ENCODE results near the gene DEDD. TPM values are rescaled to one million over a fixed set of nuclear protein-coding genes. Genes with fewer than 3 reads are reported as not detected.

DEDD gene
- total RNA-seq, 2 donors from 2014 or later: 49.8 to 51.3 TPM

DNA sequence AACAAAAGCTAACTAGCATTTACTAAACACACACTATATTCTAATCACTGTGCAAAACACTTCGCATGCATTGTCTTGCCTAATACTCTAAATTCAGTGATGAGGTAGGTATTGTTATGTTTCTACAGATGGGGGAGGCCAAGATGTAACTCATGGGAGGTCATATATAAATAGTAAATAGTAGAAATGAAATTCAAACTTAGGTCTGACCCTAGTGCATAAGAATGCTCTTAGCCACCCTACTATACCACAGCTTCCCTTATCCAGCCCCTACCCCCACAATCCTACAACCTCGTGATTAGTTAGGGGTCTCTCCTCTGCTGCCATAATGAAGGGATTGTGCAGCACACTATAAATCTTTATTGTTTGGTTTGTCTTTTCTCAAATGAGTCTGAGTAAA, 17.9 kb downstream of the DEDD start:
- peak overlapping the region; percentile 96 to 97 for H3K4me3 Mint-ChIP-seq
- no peaks in the 10 kb centered on the region for H3K9me3 Mint-ChIP-seq
- H3K4me1 Mint-ChIP-seq (ENCODE audit: low read depth): peaks cover 74% of the 10 kb centered on the region
- H3K36me3 Mint-ChIP-seq (ENCODE audit: insufficient read depth in 2 of 2): peaks cover 18 to 23% of the 10 kb centered on the region in 2 donors
- ATAC-seq (replicated peaks in 1 of 2) (no peak), DNase-seq (no peak)
- H3K27ac Mint-ChIP-seq: peak overlapping the region; percentile 97
- no peaks in the 10 kb centered on the region for H3K27me3 Mint-ChIP-seq (ENCODE audit: low read depth)

DNA sequence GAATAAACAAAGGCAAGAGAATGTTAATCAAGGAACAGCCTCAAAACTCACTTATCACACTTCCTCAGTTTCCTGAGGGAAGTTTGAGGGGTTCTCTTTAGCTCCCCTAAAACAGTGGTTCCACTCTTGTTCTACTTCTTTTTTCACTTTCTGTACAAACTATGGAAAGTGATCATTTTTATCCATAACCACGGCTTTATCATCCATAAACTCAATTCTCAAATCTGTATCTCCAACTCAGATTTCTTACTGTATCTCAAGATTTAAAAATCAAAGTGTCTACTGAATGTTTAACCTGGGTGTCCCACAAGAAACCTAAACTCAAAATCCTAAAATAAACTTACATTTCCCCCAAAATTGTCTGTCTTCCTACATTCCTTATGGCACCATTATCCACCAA, 18.6 kb downstream of the DEDD start:
- Mint-ChIP-seq H3K4me3 (peak overlapping the region; percentile 8 to 97), H3K36me3 (ENCODE audit: insufficient read depth in 2 of 2) (peaks cover 19 to 24% of the 10 kb centered on the region in 2 donors), H3K27me3 (ENCODE audit: low read depth) (no peaks in the 10 kb centered on the region), H3K9me3 (no peaks in the 10 kb centered on the region), H3K27ac (peak overlapping the region; percentile 97), H3K4me1 (ENCODE audit: low read depth) (peaks cover 74% of the 10 kb centered on the region)
- DNase-seq: no peak
- ATAC-seq (replicated peaks in 1 of 2): no peak

DNA sequence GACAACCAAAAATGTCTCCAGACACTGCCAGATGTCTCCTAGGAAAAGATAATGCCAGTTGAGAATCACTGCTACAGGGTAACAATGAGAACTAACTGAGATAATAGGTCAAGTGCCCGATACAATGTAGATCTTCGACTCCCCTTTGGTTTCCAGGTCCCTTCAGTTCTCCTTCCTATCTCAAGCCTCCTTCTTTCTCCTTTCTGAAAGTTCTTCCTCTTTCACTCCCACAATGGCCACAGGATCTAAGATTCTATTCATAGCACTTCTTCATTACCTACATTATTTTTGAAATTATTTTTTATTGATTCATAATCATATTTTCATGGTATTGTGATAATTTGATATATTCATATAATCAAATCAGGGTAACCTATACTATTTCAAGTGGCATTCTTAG, 20.9 kb downstream of the DEDD start:
- H3K4me1 Mint-ChIP-seq (ENCODE audit: low read depth): peaks cover 66% of the 10 kb centered on the region
- no peaks in the 10 kb centered on the region for H3K9me3 Mint-ChIP-seq
- H3K4me3 Mint-ChIP-seq: no peak overlapping the region
- peaks cover 16 to 21% of the 10 kb centered on the region in 2 donors for H3K36me3 Mint-ChIP-seq (ENCODE audit: insufficient read depth in 2 of 2)
- no peak for ATAC-seq (replicated peaks in 1 of 2)
- DNase-seq: no peak
- H3K27me3 Mint-ChIP-seq (ENCODE audit: low read depth): no peaks in the 10 kb centered on the region
- H3K27ac Mint-ChIP-seq: peak overlapping the region; percentile 56

DNA sequence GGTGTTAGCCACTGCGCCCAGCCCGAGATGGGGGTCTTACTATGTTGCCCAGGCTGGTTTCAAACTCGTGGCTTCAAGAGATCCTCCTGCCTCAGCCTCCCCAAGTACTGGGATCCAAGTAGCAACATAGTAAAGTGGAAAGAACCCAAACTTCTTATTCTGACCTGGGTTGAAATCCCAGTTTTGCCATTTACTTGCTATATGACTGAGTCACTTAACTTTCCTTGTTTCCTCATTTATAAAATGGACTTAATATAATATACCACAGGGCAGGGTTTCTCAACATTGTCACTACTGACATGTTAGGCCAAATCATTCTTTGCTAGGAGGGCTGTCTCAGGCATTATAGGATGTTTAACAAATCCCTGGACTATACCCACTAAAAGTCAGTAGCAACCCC, 21.4 kb downstream of the DEDD start:
- Mint-ChIP-seq H3K27ac (peak overlapping the region; percentile 56), H3K4me1 (ENCODE audit: low read depth) (peaks cover 65% of the 10 kb centered on the region), H3K9me3 (no peaks in the 10 kb centered on the region), H3K36me3 (ENCODE audit: insufficient read depth in 2 of 2) (peaks cover 18 to 25% of the 10 kb centered on the region in 2 donors), H3K4me3 (no peak overlapping the region), H3K27me3 (ENCODE audit: low read depth) (no peaks in the 10 kb centered on the region)
- ATAC-seq (replicated peaks in 1 of 2): no peak
- DNase-seq: no peak

DNA sequence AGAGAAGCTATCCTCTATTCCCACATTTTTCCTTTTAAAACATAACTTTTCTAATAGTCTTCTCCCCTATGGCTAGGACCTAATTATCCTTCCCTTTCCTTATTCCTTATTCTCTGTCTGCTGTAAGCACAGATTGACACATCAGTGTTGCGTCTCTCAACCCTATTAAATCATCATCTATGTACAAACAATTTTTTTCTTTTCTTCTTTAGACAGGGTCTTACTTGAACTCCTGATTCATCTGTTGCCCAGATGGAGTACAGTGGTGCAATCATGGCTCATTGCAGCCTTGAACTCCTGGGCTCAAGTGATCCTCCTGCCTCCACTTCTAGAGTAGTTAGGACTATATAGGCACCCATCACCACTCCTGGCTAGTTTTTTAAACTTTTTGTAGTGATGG, 26.0 kb downstream of the DEDD start:
- Mint-ChIP-seq H3K9me3 (no peaks in the 10 kb centered on the region), H3K36me3 (ENCODE audit: insufficient read depth in 2 of 2) (peaks cover 9 to 18% of the 10 kb centered on the region in 2 donors)

DNA sequence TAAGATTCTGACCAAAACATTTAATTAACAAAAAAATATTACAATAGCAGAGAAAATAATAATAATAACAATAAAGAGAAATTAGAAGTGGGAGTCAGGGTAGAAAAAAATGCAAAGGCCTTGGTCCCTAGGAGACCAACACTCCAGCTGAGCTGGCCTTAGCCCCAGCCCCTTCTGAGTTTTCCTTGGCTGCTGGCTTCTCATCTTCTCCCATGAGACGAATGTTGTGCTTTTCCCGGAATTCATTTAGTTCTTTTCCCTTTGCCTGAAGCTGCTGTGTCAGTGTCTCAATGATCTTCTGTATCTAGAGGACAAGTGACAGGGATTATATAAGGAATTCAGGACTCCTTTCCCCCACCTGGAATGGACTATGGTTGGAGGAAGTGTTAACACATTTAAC, 31.9 kb downstream of the DEDD start:
- DNase-seq: no peak
- H3K4me1 Mint-ChIP-seq (ENCODE audit: low read depth): peaks cover 41% of the 10 kb centered on the region
- ATAC-seq (replicated peaks in 1 of 2): no peak
- no peaks in the 10 kb centered on the region for H3K9me3 Mint-ChIP-seq
- no peaks in the 10 kb centered on the region for H3K27me3 Mint-ChIP-seq (ENCODE audit: low read depth)
- peaks cover 5 to 7% of the 10 kb centered on the region in 2 donors for H3K36me3 Mint-ChIP-seq (ENCODE audit: insufficient read depth in 2 of 2)
- no peak overlapping the region for H3K4me3 Mint-ChIP-seq
- H3K27ac Mint-ChIP-seq: no peak overlapping the region

More for the DNA sequence above, 26.0 kb downstream of the DEDD start:
- peak overlapping the region; percentile 32 for H3K27ac Mint-ChIP-seq
- H3K4me1 Mint-ChIP-seq (ENCODE audit: low read depth): peaks cover 38% of the 10 kb centered on the region
- H3K27me3 Mint-ChIP-seq (ENCODE audit: low read depth): no peaks in the 10 kb centered on the region
- no peak for ATAC-seq (replicated peaks in 1 of 2)
- DNase-seq: no peak
- no peak overlapping the region for H3K4me3 Mint-ChIP-seq

DNA sequence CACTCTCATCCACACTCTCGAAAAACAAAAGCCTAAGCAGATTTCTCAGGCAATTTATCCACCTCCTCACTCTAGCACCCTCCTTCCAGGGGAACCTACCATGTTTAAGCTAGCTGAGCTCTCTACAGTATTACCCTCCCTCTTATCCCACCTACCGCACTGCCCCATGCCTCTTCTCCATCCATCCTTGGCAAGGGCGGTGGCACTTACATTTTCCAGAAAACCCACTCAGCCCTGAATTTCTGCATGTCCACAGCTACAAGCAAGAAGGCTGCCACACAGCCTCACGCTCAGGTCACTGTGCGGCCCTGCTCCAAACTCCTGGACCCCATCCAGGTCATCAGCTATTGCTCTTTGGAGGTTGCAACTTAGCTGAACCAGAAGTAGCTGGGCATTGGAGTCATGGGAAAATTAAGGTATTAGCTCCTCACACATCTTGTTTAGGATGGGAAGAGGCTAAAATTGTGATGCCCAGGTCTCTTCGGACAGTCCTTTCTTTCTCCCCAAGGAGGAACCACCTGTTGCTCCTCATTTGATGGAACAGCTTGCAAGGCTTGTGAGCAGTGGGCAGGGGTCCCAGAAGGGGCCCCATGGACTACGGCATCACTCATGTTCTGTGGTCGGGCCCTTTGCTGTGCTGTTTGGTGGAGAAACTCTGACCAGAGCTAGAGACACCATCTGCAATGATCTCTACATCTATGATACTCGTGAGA, 33.2 kb downstream of the DEDD start:
- Mint-ChIP-seq H3K27me3 (ENCODE audit: low read depth) (no peaks in the 10 kb centered on the region), H3K4me3 (peak overlapping the region; percentile 90 to 91), H3K4me1 (ENCODE audit: low read depth) (peaks cover 36% of the 10 kb centered on the region), H3K9me3 (no peaks in the 10 kb centered on the region), H3K27ac (no peak overlapping the region), H3K36me3 (ENCODE audit: insufficient read depth in 2 of 2) (peaks cover 5 to 7% of the 10 kb centered on the region in 2 donors)
- ATAC-seq (replicated peaks in 1 of 2) (no peak), DNase-seq (no peak)

DNA sequence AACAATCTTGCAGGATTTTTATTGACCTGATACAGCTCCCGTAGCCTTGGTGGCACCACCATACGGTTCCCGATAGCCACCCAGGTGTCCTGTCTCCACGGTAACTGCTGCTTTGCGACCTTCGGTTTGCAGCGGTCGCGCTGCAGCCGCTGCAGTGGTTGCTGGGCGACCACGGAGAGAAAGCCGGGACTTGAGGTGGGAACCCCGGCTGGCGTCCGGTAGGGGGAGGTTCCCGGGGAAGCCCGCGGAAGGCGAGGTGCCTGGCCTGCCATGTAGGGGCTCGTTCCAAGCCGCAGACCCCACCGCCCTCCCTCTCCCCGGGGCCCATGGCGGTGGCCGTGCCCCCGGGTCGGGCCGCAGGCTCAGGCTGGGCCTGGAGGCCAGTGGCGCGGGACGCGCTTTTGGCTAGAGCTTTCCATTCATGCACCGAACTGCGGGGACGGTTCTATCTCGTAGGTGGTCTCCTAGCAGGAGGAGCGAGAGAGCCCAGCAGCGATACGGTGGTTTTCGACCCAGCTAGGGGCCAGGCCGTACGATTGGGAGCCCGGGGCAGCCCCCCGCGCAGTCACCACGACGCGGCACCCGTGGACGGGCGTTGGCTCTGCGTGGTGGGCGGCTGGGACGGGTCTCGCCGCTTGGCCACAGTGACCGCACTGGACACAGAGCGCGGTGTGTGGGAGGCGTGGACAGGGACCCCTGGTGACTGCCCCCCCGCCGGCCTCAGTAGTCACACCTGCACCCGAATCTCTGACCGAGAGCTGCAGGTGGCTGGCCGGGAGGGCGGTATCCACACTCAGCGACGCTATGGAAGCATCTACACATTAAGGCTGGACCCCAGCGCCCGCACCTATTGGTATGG, 34.0 kb downstream of the DEDD start, which contains the start of gene KLHDC9:
TSS of gene KLHDC9 (plus strand) at position 152 of the 859 bp plus-strand sequence. CDS start at position 327, 175 bp downstream.
- peak; percentile 85 to 87 for DNase-seq
- peaks cover 5 to 7% of the 10 kb centered on the region in 2 donors for H3K36me3 Mint-ChIP-seq (ENCODE audit: insufficient read depth in 2 of 2)
- ATAC-seq (replicated peaks in 1 of 2): peak; percentile 86 to 87
- peak within 1 kb of the TSS; percentile 97 for H3K27ac Mint-ChIP-seq
- no peaks in the 10 kb centered on the region for H3K27me3 Mint-ChIP-seq (ENCODE audit: low read depth)
- no peaks in the 10 kb centered on the region for H3K9me3 Mint-ChIP-seq
- peaks cover 40% of the 10 kb centered on the region for H3K4me1 Mint-ChIP-seq (ENCODE audit: low read depth)
- peak within 1 kb of the TSS; percentile 90 to 91 for H3K4me3 Mint-ChIP-seq

DNA sequence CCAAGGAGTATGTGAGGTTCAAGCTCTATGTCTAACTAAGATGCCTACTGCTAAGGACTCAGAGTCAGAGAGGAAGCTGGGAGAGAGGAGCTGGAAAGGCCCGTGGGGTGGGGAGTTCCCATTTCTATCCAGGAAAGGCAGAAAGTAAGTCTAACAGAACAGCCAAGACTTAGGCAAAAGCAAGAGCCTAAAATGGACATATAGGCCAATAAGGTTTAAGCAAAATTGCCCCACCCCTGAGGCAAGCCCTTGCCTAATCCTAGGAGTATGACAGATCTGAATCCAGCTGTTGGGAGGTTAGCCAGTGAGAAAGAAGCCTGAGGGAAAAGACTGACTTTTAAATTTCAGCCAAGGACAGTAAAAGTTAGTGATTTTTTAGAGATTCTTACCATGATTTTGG, 35.9 kb downstream of the DEDD start:
- ATAC-seq (replicated peaks in 1 of 2): no peak
- peaks cover 59% of the 10 kb centered on the region for H3K4me1 Mint-ChIP-seq (ENCODE audit: low read depth)
- H3K27me3 Mint-ChIP-seq (ENCODE audit: low read depth): no peaks in the 10 kb centered on the region
- no peak overlapping the region for H3K27ac Mint-ChIP-seq
- no peak for DNase-seq
- no peak overlapping the region for H3K4me3 Mint-ChIP-seq
- H3K9me3 Mint-ChIP-seq: no peaks in the 10 kb centered on the region
- H3K36me3 Mint-ChIP-seq (ENCODE audit: insufficient read depth in 2 of 2): peaks cover 2 to 4% of the 10 kb centered on the region in 2 donors

DNA sequence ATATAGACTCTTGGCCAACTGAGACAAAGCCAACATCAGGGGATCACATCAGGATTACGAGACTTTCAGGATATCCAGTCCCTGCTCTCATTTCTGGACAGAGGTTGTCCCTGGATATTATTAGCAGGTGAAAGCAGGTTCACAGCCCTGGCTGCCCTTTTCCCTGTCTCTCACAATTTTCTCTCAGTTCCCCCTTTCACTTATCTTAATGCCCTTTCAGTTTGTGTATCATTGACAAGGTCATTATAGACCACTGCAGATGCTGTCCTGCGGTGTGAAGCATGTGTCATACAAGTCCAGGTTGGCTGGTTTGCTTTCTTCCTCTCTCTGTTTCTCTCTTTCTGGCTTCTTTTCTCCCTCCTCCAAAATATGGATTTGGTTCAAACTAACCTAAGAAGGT, 36.5 kb downstream of the DEDD start:
- no peak overlapping the region for H3K4me3 Mint-ChIP-seq
- H3K4me1 Mint-ChIP-seq (ENCODE audit: low read depth): peaks cover 64% of the 10 kb centered on the region
- H3K27ac Mint-ChIP-seq: no peak overlapping the region
- no peaks in the 10 kb centered on the region for H3K9me3 Mint-ChIP-seq
- DNase-seq (no peak), ATAC-seq (replicated peaks in 1 of 2) (no peak)
- H3K27me3 Mint-ChIP-seq (ENCODE audit: low read depth): no peaks in the 10 kb centered on the region
- H3K36me3 Mint-ChIP-seq (ENCODE audit: insufficient read depth in 2 of 2): peaks cover 0 to 2% of the 10 kb centered on the region in 2 donors

DNA sequence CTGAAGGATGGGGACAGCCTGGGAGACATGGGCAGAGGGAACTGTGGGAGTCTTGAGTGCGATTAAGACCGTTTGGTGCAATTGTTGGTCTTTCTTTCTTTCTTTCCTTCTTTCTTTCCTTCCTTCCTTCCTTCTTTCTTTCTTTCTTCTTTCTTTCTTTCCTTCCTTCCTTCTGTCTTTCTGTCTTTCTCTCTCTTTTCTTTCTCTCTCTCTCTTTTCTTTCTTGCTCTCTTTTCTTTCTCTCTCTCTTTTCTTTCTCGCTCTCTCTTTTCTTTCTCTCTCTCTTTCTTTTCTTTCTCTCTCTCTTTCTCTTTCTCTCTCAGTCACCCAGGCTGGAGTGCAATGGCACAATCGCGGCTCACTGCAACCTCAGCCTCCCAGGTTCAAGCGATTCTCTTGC, 37.2 kb downstream of the DEDD start:
- no peaks in the 10 kb centered on the region for H3K9me3 Mint-ChIP-seq
- ATAC-seq (replicated peaks in 1 of 2) (no peak), DNase-seq (no peak)
- H3K36me3 Mint-ChIP-seq (ENCODE audit: insufficient read depth in 2 of 2): peaks cover 0 to 2% of the 10 kb centered on the region in 2 donors
- no peaks in the 10 kb centered on the region for H3K27me3 Mint-ChIP-seq (ENCODE audit: low read depth)
- H3K27ac Mint-ChIP-seq: peak overlapping the region; percentile 29
- no peak overlapping the region for H3K4me3 Mint-ChIP-seq
- H3K4me1 Mint-ChIP-seq (ENCODE audit: low read depth): peaks cover 72% of the 10 kb centered on the region

DNA sequence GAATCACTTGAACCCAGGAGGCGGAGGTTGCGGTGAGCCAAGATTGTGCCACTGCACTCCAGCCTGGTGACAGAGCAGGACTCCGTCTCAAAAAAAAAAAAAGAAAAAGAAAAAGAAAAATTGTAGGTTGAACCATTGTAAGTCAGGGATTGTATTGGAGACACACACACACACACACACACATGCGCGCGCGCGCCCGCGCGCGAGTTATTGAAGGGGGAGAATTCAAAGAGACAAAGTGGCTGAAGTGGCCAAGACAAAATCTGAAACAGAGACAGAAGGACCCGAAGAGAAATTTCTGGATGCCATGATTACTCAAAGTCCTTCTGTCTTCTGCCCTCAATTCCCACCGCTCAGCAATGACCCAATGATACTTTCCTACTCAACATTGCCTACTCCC, 38.0 kb downstream of the DEDD start:
- H3K4me1 Mint-ChIP-seq (ENCODE audit: low read depth): peaks cover 79% of the 10 kb centered on the region
- H3K9me3 Mint-ChIP-seq: no peaks in the 10 kb centered on the region
- H3K36me3 Mint-ChIP-seq (ENCODE audit: insufficient read depth in 2 of 2): peaks cover 0 to 2% of the 10 kb centered on the region in 2 donors
- no peaks in the 10 kb centered on the region for H3K27me3 Mint-ChIP-seq (ENCODE audit: low read depth)
- H3K4me3 Mint-ChIP-seq: no peak overlapping the region
- no peak for DNase-seq
- H3K27ac Mint-ChIP-seq: no peak overlapping the region
- ATAC-seq (replicated peaks in 1 of 2): no peak

DNA sequence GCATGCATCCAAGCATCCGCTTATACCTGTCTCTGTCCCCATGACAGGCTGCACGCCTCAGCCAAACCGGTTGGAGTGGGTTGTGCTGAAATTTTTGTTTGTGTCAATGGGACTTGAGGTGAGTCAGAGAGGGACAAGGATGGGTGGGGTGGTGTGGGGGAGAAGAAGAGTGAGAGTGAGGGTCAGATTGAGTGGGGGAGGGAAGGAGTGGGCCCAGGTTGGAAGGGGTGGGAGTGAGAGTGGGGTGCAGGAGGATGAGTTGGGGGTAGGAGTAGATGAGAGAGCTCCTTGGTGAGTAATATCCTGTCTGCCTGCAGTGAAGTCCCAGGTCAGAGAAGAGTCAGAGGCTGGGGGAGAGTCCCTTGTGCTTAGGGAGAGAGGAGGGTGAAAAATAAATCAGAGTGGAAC, 39.8 kb downstream of the DEDD start:
- peak; percentile 91 for ATAC-seq (replicated peaks in 1 of 2)
- peak; percentile 40 to 69 for DNase-seq
- peaks cover 0 to 1% of the 10 kb centered on the region in 2 donors for H3K36me3 Mint-ChIP-seq (ENCODE audit: insufficient read depth in 2 of 2)
- H3K4me1 Mint-ChIP-seq (ENCODE audit: low read depth): peaks cover 78% of the 10 kb centered on the region
- no peaks in the 10 kb centered on the region for H3K27me3 Mint-ChIP-seq (ENCODE audit: low read depth)
- H3K4me3 Mint-ChIP-seq: peak overlapping the region; percentile 31 to 54
- H3K27ac Mint-ChIP-seq: no peak overlapping the region
- no peaks in the 10 kb centered on the region for H3K9me3 Mint-ChIP-seq

Measured in activated T-cell treated with anti-CD3 and anti-CD28 coated beads, Interleukin-2, amount 50 U/mL, for 72 hours (primary cell).